ENCODE results near the gene RHOF. TPM values are rescaled to one million over a fixed set of nuclear protein-coding genes. Genes with fewer than 3 reads are reported as not detected.

The RHOF gene
- total and polyA plus RNA-seq, 9 donors, result 3.7 to 37.3 (median 15.8) TPM

GRCh38 chr12:121784460-121784859, 9.0 kb downstream of the RHOF start:
- 23 to 31% (median 24%) methylated on average over 6 of the region's 6 CpGs for WGBS, 3 donors
- TF ChIP-seq CTCF (IDR thresholded peaks at IDR 0.05) (no peak), EP300 (IDR thresholded peaks at IDR 0.05) (no peak), POLR2A (IDR thresholded peaks at IDR 0.05) (no peak)

GRCh38 chr12:121783766-121784165, 9.7 kb downstream of the RHOF start:
- no peak for DNase-seq
- intact Hi-C loops (cut with DNase I), result no loop called here
- Histone ChIP-seq H3K36me3 (no peaks in the 10 kb centered on the region), H3K27ac (no peak overlapping the region), H3K27me3 (no peaks in the 10 kb centered on the region), H3K4me1 (ENCODE audit: insufficient read depth) (peaks cover 2% of the 10 kb centered on the region), H3K9me3 (no peaks in the 10 kb centered on the region), H3K4me3 (no peak overlapping the region)
- TF ChIP-seq POLR2A (IDR thresholded peaks at IDR 0.05) (no peak), CTCF (IDR thresholded peaks at IDR 0.05) (no peak), EP300 (IDR thresholded peaks at IDR 0.05) (no peak)
- 66 to 75% (median 68%) methylated on average over 6 of the region's 6 CpGs for WGBS, 3 donors

More at GRCh38 chr12:121784460-121784859, 9.0 kb downstream of the RHOF start:
- intact Hi-C loops (cut with DNase I), result no loop called here
- H3K36me3 ChIP-seq, result no peaks in the 10 kb centered on the region
- no peak overlapping the region for H3K27ac ChIP-seq
- H3K9me3 ChIP-seq, result no peaks in the 10 kb centered on the region
- no peak overlapping the region for H3K4me3 ChIP-seq
- H3K4me1 ChIP-seq (ENCODE audit: insufficient read depth), result peaks cover 2% of the 10 kb centered on the region
- no peaks in the 10 kb centered on the region for H3K27me3 ChIP-seq
- peak in 1 of 5 donors; percentile 60 for DNase-seq

- intact Hi-C loops (cut with DNase I), result no loop called here
- no peaks in the 10 kb centered on the region for H3K27me3 ChIP-seq
- no peaks in the 10 kb centered on the region for H3K9me3 ChIP-seq
- H3K36me3 ChIP-seq, result no peaks in the 10 kb centered on the region
- H3K4me3 ChIP-seq, result no peak overlapping the region
- no peak for TF ChIP-seq CTCF (IDR thresholded peaks at IDR 0.05)
- no peak for TF ChIP-seq EP300 (IDR thresholded peaks at IDR 0.05)
- TF ChIP-seq POLR2A (IDR thresholded peaks at IDR 0.05), result no peak
- peak overlapping the region in 1 of 2 donors; percentile 28 for H3K27ac ChIP-seq
- 34 to 39% (median 37%) methylated on average over 14 of the region's 14 CpGs for WGBS, 3 donors
- H3K4me1 ChIP-seq (ENCODE audit: insufficient read depth), result peaks cover 2% of the 10 kb centered on the region
- DNase-seq, result no peak
These were observed 11.2 kb downstream of the RHOF start for GRCh38 chr12:121781998-121782979.

- no peaks in the 10 kb centered on the region for H3K36me3 ChIP-seq
- H3K9me3 ChIP-seq, result no peaks in the 10 kb centered on the region
- H3K4me3 ChIP-seq, result no peak overlapping the region
- 22 to 27% (median 22%) methylated on average over 12 of the region's 12 CpGs for WGBS, 3 donors
- intact Hi-C loops (cut with DNase I), result no loop called here
- no peaks in the 10 kb centered on the region for H3K27me3 ChIP-seq
- H3K4me1 ChIP-seq (ENCODE audit: insufficient read depth), result peaks cover 2% of the 10 kb centered on the region
- peak overlapping the region; percentile 17 to 28 for H3K27ac ChIP-seq
- TF ChIP-seq EP300 (IDR thresholded peaks at IDR 0.05) (no peak), POLR2A (IDR thresholded peaks at IDR 0.05) (no peak), CTCF (IDR thresholded peaks at IDR 0.05) (no peak)
- no peak for DNase-seq
These were observed 11.9 kb downstream of the RHOF start for GRCh38 chr12:121781484-121781997.
